GM18508 (cell line): ENCODE measurements around the gene DCDC1.
"Not testable (repeated sequence)": the region's sequence is repeated elsewhere in the genome, so short reads cannot be mapped to it uniquely, and the experiment has no call there.

Source experiments
- ATAC-seq: cut with Tn5 transposase; IDR thresholded peaks from one replicate; pipeline ENCODE4 v1.9.1; 2021; ENCODE audit warnings: moderate number of reproducible peaks; ENCODE audit not compliant: insufficient read depth, unreplicated experiment

DCDC1 gene

DNA sequence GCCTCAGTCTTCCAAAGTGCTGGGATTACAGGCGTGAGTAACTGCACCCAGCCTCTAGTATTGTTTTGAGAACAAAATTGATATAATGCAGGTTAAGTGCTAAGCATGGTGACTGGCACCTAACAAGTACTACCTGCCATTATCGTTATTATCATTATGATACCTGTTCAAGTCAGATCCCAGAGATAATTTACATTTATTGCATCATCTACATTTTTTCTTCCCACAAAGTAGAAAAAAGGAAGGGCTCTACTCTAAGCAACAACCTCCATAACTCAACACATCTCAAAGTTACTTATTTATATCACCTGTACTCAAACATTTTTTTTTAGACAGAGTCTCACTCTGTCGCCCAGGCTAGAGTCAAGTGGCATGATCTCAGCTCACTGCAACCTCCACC lies 42.1 kb downstream of the DCDC1 start:
- no peak for ATAC-seq

DNA sequence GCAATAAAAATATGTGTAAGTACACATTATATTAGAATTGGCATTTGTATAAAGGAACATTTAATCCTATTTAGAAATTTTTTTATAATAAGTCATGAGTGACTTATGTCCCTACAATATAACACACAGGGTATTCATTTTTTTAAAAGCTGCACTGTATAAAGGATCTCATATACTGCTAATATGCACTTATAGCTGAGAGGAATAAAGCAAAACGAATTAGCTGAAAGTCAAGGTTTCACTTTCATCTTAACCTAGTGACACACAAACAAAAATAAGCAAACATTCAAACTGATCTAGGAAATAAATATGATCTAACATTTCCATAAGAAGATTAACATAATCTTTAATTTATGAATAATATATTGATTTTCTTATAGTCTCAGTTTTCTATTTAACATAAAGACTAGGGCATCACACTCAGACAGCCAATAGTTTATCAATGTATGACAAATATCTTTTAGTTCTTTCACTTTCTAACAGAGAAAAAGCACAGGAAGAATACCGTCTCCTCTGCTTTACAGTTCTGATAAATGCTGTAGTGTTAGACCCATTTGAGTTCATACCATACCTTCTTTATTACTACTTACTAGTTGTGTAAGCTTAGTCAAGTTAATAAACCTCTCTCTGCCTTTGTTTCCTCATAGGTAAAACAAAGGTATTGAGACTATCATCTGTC lies 42.9 kb downstream of the DCDC1 start:
- no peak for ATAC-seq

DNA sequence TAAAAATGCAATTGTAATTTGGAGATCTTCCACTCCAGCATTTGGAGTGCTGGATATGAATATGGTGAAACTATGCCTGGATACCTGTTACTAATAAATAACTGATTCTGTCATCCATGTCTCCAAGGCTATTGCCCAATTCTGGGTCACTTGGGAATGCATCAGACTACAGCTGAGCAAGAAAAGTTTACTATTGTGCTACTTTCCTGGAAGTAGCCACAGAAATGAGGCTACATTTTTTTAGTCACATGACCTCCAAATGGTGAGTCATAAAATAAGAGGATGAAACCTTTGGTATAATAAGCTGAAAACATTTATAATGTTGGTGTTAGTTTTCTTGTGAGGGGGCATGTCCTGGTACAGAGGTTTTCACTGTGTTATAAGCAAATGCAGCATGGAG lies 44.4 kb downstream of the DCDC1 start:
- no peak for ATAC-seq

GRCh38 chr11:31323145-31323544 lies 46.4 kb downstream of the DCDC1 start:
- no peak for ATAC-seq

DNA sequence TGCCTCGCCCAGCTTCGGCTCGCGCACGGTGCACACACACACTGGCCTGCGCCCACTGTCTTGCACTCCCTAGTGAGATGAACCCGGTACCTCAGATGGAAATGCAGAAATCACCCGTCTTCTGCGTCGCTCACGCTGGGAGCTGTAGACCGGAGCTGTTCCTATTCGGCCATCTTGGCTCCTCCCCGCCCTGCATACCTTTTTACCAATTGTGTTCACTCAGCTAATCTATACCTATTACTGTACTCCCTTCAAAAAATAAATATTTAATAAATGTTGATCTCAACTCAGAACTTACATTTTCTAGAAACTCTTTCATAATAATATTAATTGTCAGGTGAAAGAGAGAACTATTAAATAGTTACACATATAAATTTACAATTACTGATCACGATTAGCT lies 48.0 kb downstream of the DCDC1 start:
- not testable (repeated sequence) for ATAC-seq

GRCh38 chr11:31303644-31304180 lies 65.8 kb downstream of the DCDC1 start:
- no peak for ATAC-seq

- no peak for ATAC-seq
These were observed 67.7 kb downstream of the DCDC1 start for GRCh38 chr11:31301549-31302510.

DNA sequence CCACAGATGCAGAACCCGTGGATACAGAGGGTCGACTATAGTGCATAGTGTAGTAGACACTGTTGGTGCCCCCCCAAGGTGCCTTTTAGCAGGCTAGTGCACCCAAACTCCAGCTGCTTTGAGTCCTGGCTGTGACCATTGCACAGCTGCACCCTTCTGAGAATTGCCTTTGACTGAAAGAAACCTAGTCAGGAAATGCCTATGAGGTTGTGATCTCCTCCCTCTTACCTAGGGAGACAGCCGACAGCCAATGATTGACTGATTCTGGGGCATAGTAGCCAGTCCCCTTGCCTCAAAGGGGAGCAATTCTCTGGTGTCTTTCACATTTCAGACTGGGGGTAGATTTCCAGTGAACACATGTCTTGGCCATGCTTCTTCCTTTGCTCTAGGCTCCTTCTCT lies 74.2 kb downstream of the DCDC1 start:
- no peak for ATAC-seq

GRCh38 chr11:31273527-31273926 lies 96.0 kb downstream of the DCDC1 start:
- ATAC-seq = not testable (repeated sequence)

GRCh38 chr11:31267720-31268119 lies 101.8 kb downstream of the DCDC1 start:
- no peak for ATAC-seq

GRCh38 chr11:31264834-31265233 lies 104.7 kb downstream of the DCDC1 start:
- ATAC-seq = no peak

DNA sequence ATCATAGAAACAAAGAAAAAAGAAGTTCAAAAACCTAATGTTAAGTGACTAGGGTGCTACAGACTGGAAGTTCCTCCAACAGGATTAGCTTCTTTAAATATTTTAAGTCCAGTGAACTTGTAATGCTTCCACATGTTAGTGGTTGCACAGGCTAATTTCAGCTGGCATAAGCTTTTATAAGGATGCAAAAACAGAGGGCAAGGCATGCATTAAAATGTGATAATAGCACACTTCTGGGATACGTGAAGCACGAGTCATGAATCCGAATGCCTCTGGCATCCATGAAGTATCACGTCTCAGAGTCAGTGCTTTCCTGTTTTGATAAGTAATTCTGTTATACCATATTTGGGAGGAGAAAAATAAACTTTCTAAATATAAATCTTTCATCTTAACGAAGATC lies 106.8 kb downstream of the DCDC1 start:
- no peak for ATAC-seq

GRCh38 chr11:31259797-31260196 lies 109.7 kb downstream of the DCDC1 start:
- no peak for ATAC-seq

DNA sequence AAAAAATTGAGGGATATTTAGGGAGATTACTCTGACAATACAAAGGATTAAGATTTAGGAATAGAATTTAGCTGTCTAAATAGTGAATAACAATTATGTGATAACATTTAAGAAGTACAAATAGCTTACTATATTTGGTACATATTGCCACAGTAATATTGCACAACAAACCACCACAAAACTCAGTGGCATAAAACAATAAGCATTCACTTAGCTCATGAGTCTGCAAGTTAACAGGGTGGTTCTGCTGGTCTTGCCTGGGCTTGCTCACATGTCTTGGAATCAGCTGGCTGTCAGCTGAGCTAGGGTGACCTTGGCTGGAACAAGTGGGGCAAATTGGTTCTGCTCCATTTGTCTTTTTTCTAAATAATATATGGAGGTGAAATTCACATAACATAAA lies 115.1 kb downstream of the DCDC1 start:
- no peak for ATAC-seq

GRCh38 chr11:31248768-31249167 lies 120.8 kb downstream of the DCDC1 start:
- no peak for ATAC-seq

DNA sequence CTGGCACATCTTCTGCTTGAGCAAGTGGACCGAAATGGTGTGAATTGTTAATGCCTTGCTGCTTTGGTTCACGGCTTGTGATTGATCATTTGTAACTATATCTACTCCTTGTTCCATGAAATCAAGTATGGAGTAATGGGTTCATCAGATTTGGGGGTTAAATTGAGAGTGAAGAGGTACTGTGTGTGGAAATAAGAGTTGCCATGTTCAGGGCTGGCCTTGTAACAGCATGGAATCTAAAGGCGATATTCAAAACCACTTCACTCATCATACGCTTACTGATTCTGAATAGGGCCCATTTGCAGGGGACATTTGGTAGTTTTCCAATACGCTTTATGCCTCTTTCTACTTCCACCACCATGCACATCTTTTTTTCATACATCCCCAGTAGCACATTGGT lies 122.2 kb downstream of the DCDC1 start:
- ATAC-seq = no peak

DNA sequence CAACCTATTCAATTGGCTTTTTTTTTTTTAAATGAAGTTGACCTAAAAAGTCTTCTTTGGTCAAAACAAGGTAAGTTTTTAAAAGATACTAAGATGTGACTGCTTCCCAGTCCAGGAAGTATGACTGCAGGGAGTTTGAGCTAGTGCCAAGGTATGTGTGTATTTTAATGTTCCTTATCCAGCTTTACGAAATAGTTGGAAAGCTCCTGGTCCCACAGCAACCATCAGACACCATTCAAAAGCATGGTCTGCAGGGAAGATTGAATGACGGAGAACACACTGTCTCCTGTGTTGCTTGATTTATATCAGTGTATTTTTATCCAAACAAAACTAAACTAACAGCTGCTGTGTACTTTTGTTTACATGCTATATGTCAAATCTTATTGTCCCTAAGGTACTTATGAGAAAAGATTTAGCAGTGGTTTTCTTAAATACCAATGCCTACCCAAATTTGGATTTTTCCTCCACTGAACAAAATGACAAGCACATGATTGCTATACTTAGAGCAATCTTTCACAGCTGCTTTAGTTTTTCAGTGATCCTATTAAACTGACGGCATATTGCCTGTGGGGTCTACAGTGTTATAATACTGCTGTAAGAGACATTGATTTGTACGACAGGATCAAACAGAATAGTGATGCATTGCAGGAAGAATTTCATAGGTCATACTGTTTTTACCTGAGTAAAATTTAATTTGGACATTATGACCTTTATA lies 122.9 kb downstream of the DCDC1 start:
- ATAC-seq = no peak

DNA sequence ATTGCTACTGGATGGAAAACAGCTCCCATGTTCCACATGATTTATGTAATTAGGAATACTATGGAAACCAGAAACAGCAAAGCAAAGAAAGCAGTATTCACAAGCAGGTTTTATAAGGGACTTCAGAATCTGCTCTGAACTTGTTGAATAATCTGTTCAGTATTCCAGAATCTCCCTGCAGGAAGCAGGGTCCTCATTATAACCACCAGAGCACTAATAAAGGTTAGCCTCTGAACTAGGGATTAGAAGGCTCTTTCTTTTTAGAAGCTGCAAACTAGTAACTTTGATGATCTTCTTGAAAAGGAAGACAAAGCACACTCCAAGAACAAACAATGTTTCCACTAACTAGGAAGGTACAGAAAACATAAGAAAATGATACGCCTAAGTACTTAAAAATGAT lies 125.8 kb downstream of the DCDC1 start:
- no peak for ATAC-seq

- ATAC-seq = no peak
These were observed 129.1 kb downstream of the DCDC1 start for GRCh38 chr11:31240340-31240904.
